Lower lobe of right lung (tissue), 2 donors: Measurements from ENCODE around the gene STON2. TPM values are rescaled to one million over a fixed set of nuclear protein-coding genes. Genes with fewer than 3 reads are reported as not detected.
A peak's percentile ranks its signal among the peaks of the same experiment; 100 is the strongest.

Experiments
- ATAC-seq, 2 donors: fragments of 200-7000 bp; cut with Tn5 transposase; one replicate each; pipeline ENCODE4 v1.9.1; 2020 to 2022; ENCODE audit warnings: mild to moderate bottlenecking in 2 of 2, moderate library complexity in 2 of 2
- DNase-seq: peaks from one replicate; pipeline ENCODE4 v3.0.0-alpha.2; 2020
- H3K27ac ChIP-seq: fragments of 200-600 bp; one replicate; pipeline ENCODE4 v1.8.0; 2022
- H3K27me3 ChIP-seq: fragments of 200-600 bp; one replicate; pipeline ENCODE4 v1.8.0; 2022; ENCODE audit warnings: low read depth
- H3K36me3 ChIP-seq: fragments of 200-600 bp; one replicate; pipeline ENCODE4 v1.8.0; 2022; ENCODE audit warnings: mild to moderate bottlenecking
- H3K4me1 ChIP-seq: fragments of 200-600 bp; one replicate; pipeline ENCODE4 v1.8.0; 2022
- H3K4me3 ChIP-seq: fragments of 200-600 bp; one replicate; pipeline ENCODE4 v1.8.0; 2022; ENCODE audit warnings: mild to moderate bottlenecking
- H3K9me3 ChIP-seq: fragments of 200-600 bp; one replicate; pipeline ENCODE4 v1.8.0; 2022
- CTCF ChIP-seq: fragments of 200-600 bp; IDR thresholded peaks from one replicate; pipeline ENCODE4 v1.8.0; 2022; ENCODE audit warnings: antibody characterized with exemption, mild to moderate bottlenecking
- intact Hi-C: fragments of 100-400 bp; cut with DNase I; formaldehyde crosslinking; loops from one replicate; pipeline ENCODE4 v1.11.0; 2022
- total RNA-seq: library from RNA; stranded (reverse); fragmentation: NEBNext Ultra II Directional; extraction: Animal tissue kit (Norgen Biotek cat#: 25700); gene quantifications from one replicate; pipeline ENCODE4 v1.2.1, GENCODE V29; 2021
- donor health status: DM: no; HTN: yes; CAD: no; lungs with severe emphysema.

Gene STON2
- total RNA-seq, 1 donor from 2014 or later: 34.3 TPM

- intact Hi-C loops: no loop called here
- Histone ChIP-seq H3K9me3 (no peaks in the 10 kb centered on the region), H3K36me3 (no peaks in the 10 kb centered on the region), H3K4me3 (no peak overlapping the region), H3K27me3 (peaks cover 28% of the 10 kb centered on the region), H3K4me1 (peaks cover 2% of the 10 kb centered on the region), H3K27ac (no peak overlapping the region)
- no peak for TF ChIP-seq CTCF
- DNase-seq (no peak), ATAC-seq (no peak)
Measured at GRCh38 chr14:81441626-81442134, 41.6 kb upstream of the STON2 start.

GRCh38 chr14:81440041-81440440 is 39.9 kb upstream of the STON2 start:
- Histone ChIP-seq H3K27me3 (peaks cover 42% of the 10 kb centered on the region), H3K27ac (no peak overlapping the region), H3K9me3 (no peaks in the 10 kb centered on the region), H3K4me1 (peaks cover 12% of the 10 kb centered on the region), H3K36me3 (no peaks in the 10 kb centered on the region), H3K4me3 (no peak overlapping the region)
- ATAC-seq (no peak), DNase-seq (no peak)
- intact Hi-C loops: no loop called here
- no peak for TF ChIP-seq CTCF

- no peaks in the 10 kb centered on the region for H3K9me3 ChIP-seq
- H3K4me3 ChIP-seq: no peak overlapping the region
- peaks cover 50% of the 10 kb centered on the region for H3K27me3 ChIP-seq
- H3K27ac ChIP-seq: no peak overlapping the region
- H3K36me3 ChIP-seq: no peaks in the 10 kb centered on the region
- no peak for ATAC-seq
- no peak for TF ChIP-seq CTCF
- intact Hi-C loops: no loop called here
- H3K4me1 ChIP-seq: peaks cover 15% of the 10 kb centered on the region
- DNase-seq: no peak
Measured at GRCh38 chr14:81437244-81437643, 37.1 kb upstream of the STON2 start.

- ATAC-seq (peak; percentile 96 to 99), DNase-seq (peak; percentile 80)
- intact Hi-C loops: no loop called here
- Histone ChIP-seq H3K27ac (peak overlapping the region; percentile 36), H3K36me3 (no peaks in the 10 kb centered on the region), H3K4me3 (peak overlapping the region; percentile 67), H3K27me3 (peaks cover 50% of the 10 kb centered on the region), H3K4me1 (peaks cover 15% of the 10 kb centered on the region), H3K9me3 (no peaks in the 10 kb centered on the region)
- TF ChIP-seq CTCF: no peak
Measured at GRCh38 chr14:81436296-81437138, 36.4 kb upstream of the STON2 start.

- TF ChIP-seq CTCF: no peak
- Histone ChIP-seq H3K27me3 (peaks cover 49% of the 10 kb centered on the region), H3K27ac (peak overlapping the region; percentile 36), H3K4me1 (peaks cover 15% of the 10 kb centered on the region), H3K4me3 (peak overlapping the region; percentile 67), H3K36me3 (no peaks in the 10 kb centered on the region), H3K9me3 (no peaks in the 10 kb centered on the region)
- DNase-seq (peak; percentile 56), ATAC-seq (peak; percentile 64 to 69)
- intact Hi-C loops: no loop called here
Measured at GRCh38 chr14:81435391-81436295, 35.5 kb upstream of the STON2 start.
